Heart left ventricle (tissue), 16 donors: ENCODE results near the gene SMAD7. TPM values are rescaled to one million over a fixed set of nuclear protein-coding genes. Genes with fewer than 3 reads are reported as not detected.

Experiments
- ATAC-seq, 4 donors: fragments of 200-7000 bp; cut with Tn5 transposase; one replicate each; pipeline ENCODE4 v1.9.1; 2020 to 2022; ENCODE audit warnings: moderate library complexity in 4 of 4, mild to moderate bottlenecking in 3 of 4, moderate number of reproducible peaks in 1 of 4
- DNase-seq, 5 donors: peaks; one replicate each; pipeline ENCODE4 v3.0.0-alpha.2; 2020
- H3K27ac ChIP-seq, 12 donors: fragments of 200-600 bp; sonication (generic) in 4 of 12; one replicate each; pipeline versions ENCODE4 v1.5.0 to v1.8.0; 2016 to 2022; ENCODE audit warnings: mild to moderate bottlenecking in 2 of 12
- H3K27me3 ChIP-seq, 9 donors: fragments of 200-600 bp; sonication (generic) in 2 of 9; one replicate each; pipeline versions ENCODE4 v1.5.1 to v1.8.0; 2016 to 2022; ENCODE audit warnings: mild to moderate bottlenecking in 3 of 9
- H3K36me3 ChIP-seq, 9 donors: fragments of 200-600 bp; sonication (generic) in 2 of 9; one replicate each; pipeline versions ENCODE4 v1.5.0 to v1.8.0; 2018 to 2022; ENCODE audit warnings: mild to moderate bottlenecking in 2 of 9
- H3K4me1 ChIP-seq, 12 donors: fragments of 200-600 bp; sonication (generic) in 4 of 12; one replicate each; pipeline versions ENCODE4 v1.5.0 to v1.8.0; 2016 to 2022; ENCODE audit warnings: mild to moderate bottlenecking in 3 of 12
- H3K4me3 ChIP-seq, 12 donors: fragments of 200-600 bp; sonication (generic) in 4 of 12; one replicate each; pipeline versions ENCODE4 v1.5.0 to v1.8.0; 2017 to 2022; ENCODE audit warnings: mild to moderate bottlenecking in 9 of 12, moderate library complexity in 4 of 12
- H3K9me3 ChIP-seq, 12 donors: fragments of 200-600 bp; sonication (generic) in 4 of 12; one replicate each; pipeline versions ENCODE4 v1.5.0 to v1.8.0; 2016 to 2022; ENCODE audit warnings: mild to moderate bottlenecking in 1 of 12
- CTCF ChIP-seq, 12 donors: fragments of 200-600 bp; sonication (generic) in 4 of 12; IDR thresholded peaks; one replicate each; pipeline versions ENCODE4 v1.5.0 to v1.8.0; 2018 to 2022; ENCODE audit warnings: antibody characterized with exemption in 12 of 12, mild to moderate bottlenecking in 5 of 12
- POLR2A ChIP-seq, 2 donors: fragments of 450-650 bp; IDR thresholded peaks; one replicate each; pipeline ENCODE4 v1.6.1; 2017; ENCODE audit warnings: antibody characterized with exemption in 2 of 2, mild to moderate bottlenecking in 2 of 2, moderate library complexity in 2 of 2
- WGBS, 4 donors: extraction: QIAGEN DNeasy Blood & Tissue Kit in 2 of 4; methylation state at CpG; one replicate each; pipeline versions ENCODE4 v1.1.5 to v1.1.7; 2013 to 2018; 5-methylcytosine and 5-hydroxymethylcytosine counted together
- intact Hi-C, 10 donors: fragments of 100-400 bp; cut with DNase I; formaldehyde crosslinking; loops; one replicate each; pipeline versions ENCODE4 v1.11.1 to v1.14.2; 2022
- polyA plus RNA-seq, 2 donors: library from polyadenylated mRNA; stranded (reverse); fragments of 200-250 nt; gene quantifications; one replicate each; pipeline ENCODE4 v1.2.3, GENCODE V29; 2013
- total RNA-seq, 9 donors: library from RNA; depleted of rRNA in 2 of 9; stranded (reverse); fragments of >200 nt in 2 of 9; fragmentation: NEBNext Ultra II Directional in 3 of 9; extraction: Animal tissue kit (Norgen Biotek cat#: 25700) in 3 of 9; gene quantifications; one replicate each; pipeline versions ENCODE4 v1.1.0 to v1.2.4, GENCODE V29; 2016 to 2023
- donor health status: ischemic (EF 13 %, LVEDD 7.1; RV severe dilation, severe dysfunction).
- donor health status: healthy with polysubstance abuse.
- donor health status: DM: no; HTN: yes; CAD: no.
- donor health status: DM: no; HTN: no; CAD: no.
- donor health status: ischemic (EF 25% LVEDD 6.9; RV normal size, moderate dysfunction).
- donor health status: ischemic (EF 25% LVEDD 5.7; RV mildly dilated, moderate dysfunction).
- donor health status: healthy.
- donor health status: DM: yes; HTN: yes; CAD: no.
- donor health status: ischemic (EF 35%, LVEDD 5.7; RV mildly dilated, moderate dysfunction).
- donor health status: nonischemic (EF 11% LVEDD 7.7; RV severe dilation, severe dysfunction).
- donor health status: DM: yes; HTN: yes; CAD: no.
- donor health status: PGD.
- donor health status: ischemic (EF 29% LVEDD 5.4; RV normal size, mild dysfunction).
- donor health status: nonischemic (EF 23%, LVEDD 6.1; RV moderate dilation, normal function).

Gene SMAD7
- total and polyA plus RNA-seq, 11 donors = 9.1 to 32.0 (median 19.9) TPM

DNA sequence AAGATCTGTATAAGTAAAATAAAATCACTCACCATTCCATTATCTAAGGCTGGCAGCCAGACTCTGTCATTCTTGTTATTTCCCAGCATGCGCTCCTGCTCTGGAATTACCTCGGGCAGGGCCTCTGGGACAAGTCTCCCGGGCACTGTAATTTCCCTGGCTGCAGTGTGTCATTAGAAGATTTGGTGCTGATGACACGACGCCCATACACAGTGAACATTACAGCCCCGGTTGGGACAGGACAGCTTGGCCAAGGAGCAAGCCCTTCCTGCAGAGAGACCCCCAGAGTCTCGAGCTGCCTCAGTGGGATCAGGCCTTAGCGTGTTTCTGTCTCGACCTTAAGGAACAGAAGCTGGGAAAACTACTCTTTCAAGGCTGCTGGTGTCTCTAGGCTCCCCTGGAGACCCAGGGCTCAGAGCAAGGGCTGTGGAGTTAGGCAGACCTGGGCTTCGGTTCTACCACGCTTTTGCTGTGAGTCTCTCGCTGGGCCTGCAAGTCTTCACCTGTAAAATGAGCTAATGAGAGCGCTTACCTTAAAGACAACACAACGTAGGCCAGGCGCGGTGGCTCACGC, 39.7 kb downstream of the SMAD7 start:
- TF ChIP-seq CTCF (IDR thresholded peaks at IDR 0.05) = no peak
- TF ChIP-seq POLR2A (IDR thresholded peaks at IDR 0.05) = no peak
- H3K4me1 ChIP-seq = peaks cover 0 to 10% (median 0%) of the 10 kb centered on the region in 12 donors
- intact Hi-C loops = no loop called here
- H3K36me3 ChIP-seq = no peaks in the 10 kb centered on the region
- ATAC-seq = no peak
- H3K9me3 ChIP-seq = no peaks in the 10 kb centered on the region
- H3K27me3 ChIP-seq = no peaks in the 10 kb centered on the region
- 83 to 90% (median 88%) methylated on average over 17 of the region's 17 CpGs for WGBS, 4 donors
- DNase-seq = no peak
- H3K27ac ChIP-seq = no peak overlapping the region
- no peak overlapping the region for H3K4me3 ChIP-seq

DNA sequence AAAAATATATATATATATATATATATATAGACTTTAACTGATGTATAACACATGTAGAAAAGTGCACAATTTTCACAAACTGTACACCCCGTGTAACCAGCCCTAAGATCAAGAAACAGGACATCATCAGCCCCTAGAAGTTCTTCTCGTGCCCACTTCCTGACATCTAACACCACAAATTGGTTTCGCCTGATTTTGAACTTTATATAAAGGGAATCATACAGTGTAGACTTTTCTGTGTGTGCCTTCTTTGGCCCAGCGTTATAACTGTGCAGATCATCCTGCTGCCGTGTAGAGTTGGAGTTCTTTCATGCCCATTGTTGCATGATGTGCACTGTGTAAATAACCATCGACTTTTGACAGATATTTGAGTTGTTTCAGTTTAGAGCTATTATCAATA, 41.0 kb downstream of the SMAD7 start:
- peaks cover 0 to 6% (median 0%) of the 10 kb centered on the region in 12 donors for H3K9me3 ChIP-seq
- WGBS, 4 donors = 84 to 91% (median 87%) methylated on average over 6 of the region's 6 CpGs
- no peaks in the 10 kb centered on the region for H3K36me3 ChIP-seq
- H3K27me3 ChIP-seq = no peaks in the 10 kb centered on the region
- TF ChIP-seq CTCF (IDR thresholded peaks at IDR 0.05) (no peak), POLR2A (IDR thresholded peaks at IDR 0.05) (no peak)
- intact Hi-C loops = no loop called here
- ATAC-seq (no peak), DNase-seq (no peak)
- no peak overlapping the region for H3K27ac ChIP-seq
- no peak overlapping the region for H3K4me3 ChIP-seq
- H3K4me1 ChIP-seq = peaks cover 0 to 5% (median 0%) of the 10 kb centered on the region in 12 donors

- Histone ChIP-seq H3K4me1 (peaks cover 0 to 9% (median 0%) of the 10 kb centered on the region in 12 donors), H3K9me3 (peaks cover 0 to 11% (median 0%) of the 10 kb centered on the region in 12 donors), H3K27me3 (no peaks in the 10 kb centered on the region), H3K4me3 (no peak overlapping the region), H3K36me3 (no peaks in the 10 kb centered on the region), H3K27ac (no peak overlapping the region)
- intact Hi-C loops = no loop called here
- ATAC-seq (no peak), DNase-seq (no peak)
- TF ChIP-seq POLR2A (IDR thresholded peaks at IDR 0.05) = no peak
- no peak for TF ChIP-seq CTCF (IDR thresholded peaks at IDR 0.05)
- WGBS, 4 donors = 82 to 87% (median 84%) methylated on average over 3 of the region's 3 CpGs
Observed at GRCh38 chr18:48908916-48909315, 41.8 kb downstream of the SMAD7 start.

DNA sequence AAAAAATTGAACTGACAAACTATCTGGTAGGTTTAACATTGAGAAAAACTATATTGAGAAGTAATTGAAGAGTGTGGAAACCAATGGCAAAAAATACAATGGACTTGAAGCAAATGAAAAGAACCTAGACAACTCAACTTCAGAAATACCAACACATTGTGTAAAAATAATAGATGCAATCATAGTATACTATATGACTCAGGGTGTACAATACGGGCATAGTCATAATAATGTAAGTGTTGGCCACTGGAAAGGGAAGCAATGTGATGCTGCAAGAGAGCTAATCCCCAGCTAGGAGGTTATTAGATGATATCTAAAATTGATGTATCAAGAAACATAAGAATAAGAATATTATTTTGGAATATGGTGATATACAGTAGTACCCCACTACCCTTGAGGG, 45.3 kb downstream of the SMAD7 start:
- H3K27me3 ChIP-seq = no peaks in the 10 kb centered on the region
- DNase-seq (no peak), ATAC-seq (no peak)
- no peaks in the 10 kb centered on the region for H3K36me3 ChIP-seq
- no peak overlapping the region for H3K27ac ChIP-seq
- intact Hi-C loops = no loop called here
- H3K4me3 ChIP-seq = no peak overlapping the region
- H3K4me1 ChIP-seq = peaks cover 3 to 30% (median 18%) of the 10 kb centered on the region in 12 donors
- no peak for TF ChIP-seq CTCF (IDR thresholded peaks at IDR 0.05)
- no peak for TF ChIP-seq POLR2A (IDR thresholded peaks at IDR 0.05)
- H3K9me3 ChIP-seq = peaks cover 0 to 11% (median 0%) of the 10 kb centered on the region in 12 donors
- WGBS, 4 donors = 95 to 100% (median 96%) methylated on average over 1 of the region's 1 CpG
